Right lobe of liver (tissue), 6 donors: ENCODE results near the gene ITPK1. TPM values are rescaled to one million over a fixed set of nuclear protein-coding genes. Genes with fewer than 3 reads are reported as not detected.
A peak's percentile ranks its signal among the peaks of the same experiment; 100 is the strongest.

ENCODE experiments used
- ATAC-seq, 4 donors: fragments of 200-7000 bp; cut with Tn5 transposase; one replicate each; pipeline ENCODE4 v1.9.1; 2020; ENCODE audit warnings: mild to moderate bottlenecking in 4 of 4, moderate library complexity in 4 of 4
- DNase-seq, 3 donors: peaks; one replicate each; pipeline ENCODE4 v3.0.0-alpha.2; 2020
- H3K27ac ChIP-seq, 3 donors: fragments of 200-600 bp; one replicate each; pipeline ENCODE4 v1.8.0; 2022
- H3K27me3 ChIP-seq, 2 donors: fragments of 200-600 bp; one replicate each; pipeline ENCODE4 v1.8.0; 2022
- H3K36me3 ChIP-seq, 4 donors: fragments of 200-600 bp; sonication (generic) in 1 of 4; one replicate each; pipeline versions ENCODE4 v1.5.1 to v1.8.0; 2017 to 2022; ENCODE audit warnings: control low read depth in 1 of 4
- H3K4me1 ChIP-seq, 4 donors: fragments of 200-600 bp; sonication (generic) in 1 of 4; one replicate each; pipeline versions ENCODE4 v1.5.1 to v1.8.0; 2017 to 2022; ENCODE audit warnings: control low read depth in 1 of 4
- H3K4me3 ChIP-seq, 3 donors: fragments of 200-600 bp; one replicate each; pipeline ENCODE4 v1.8.0; 2022
- H3K9me3 ChIP-seq, 4 donors: fragments of 200-600 bp; sonication (generic) in 1 of 4; one replicate each; pipeline versions ENCODE4 v1.5.1 to v1.8.0; 2017 to 2022; ENCODE audit warnings: control low read depth in 1 of 4
- POLR2A ChIP-seq: fragments of 450-650 bp; IDR thresholded peaks from one replicate; pipeline ENCODE4 v1.6.1; 2017; ENCODE audit warnings: antibody characterized with exemption, mild to moderate bottlenecking
- WGBS: methylation state at CpG from one replicate; pipeline ENCODE4 v1.1.6; 2018; ENCODE audit warnings: low coverage, low lambda C conversion rate; ENCODE audit not compliant: insufficient coverage; ENCODE audit errors: missing lambda C conversion rate; 5-methylcytosine and 5-hydroxymethylcytosine counted together
- intact Hi-C, 2 donors: fragments of 100-400 bp; cut with DNase I; formaldehyde crosslinking; loops; one replicate each; pipeline versions ENCODE4 v1.11.2 to v1.14.1; 2022
- total RNA-seq, 6 experiments: library from RNA; depleted of rRNA in 2 of 6; stranded (reverse); fragments of >200 nt in 2 of 6; fragmentation: NEBNext Ultra II Directional in 3 of 6; extraction: Animal tissue kit (Norgen Biotek cat#: 25700) in 3 of 6; gene quantifications; one replicate each; pipeline versions ENCODE4 v1.1.0 to v1.2.4, GENCODE V29; 2016 to 2023
- TF ChIP-seq, protein P1 (sequence below), 4 donors: fragments of 200-600 bp in 3 of 4; fragments of 450-650 bp in 1 of 4; IDR thresholded peaks; one replicate each; pipeline versions ENCODE4 v1.5.1 to v1.8.0; 2016 to 2022; ENCODE audit warnings: antibody characterized with exemption in 4 of 4, mild to moderate bottlenecking in 2 of 4
- donor health status: DM: no; HTN: yes; CAD: no.
- donor health status: DM: no; HTN: no; CAD: no.
- donor health status: DM: no; HTN: no; CAD: no.
- donor health status: DM: no; HTN: yes; CAD: no.
- donor health status: DM: no; HTN: yes; CAD: no.

ITPK1 gene
- total RNA-seq, 6 experiments from 2014 or later: 28.4 to 61.0 (median 40.0) TPM

DNA sequence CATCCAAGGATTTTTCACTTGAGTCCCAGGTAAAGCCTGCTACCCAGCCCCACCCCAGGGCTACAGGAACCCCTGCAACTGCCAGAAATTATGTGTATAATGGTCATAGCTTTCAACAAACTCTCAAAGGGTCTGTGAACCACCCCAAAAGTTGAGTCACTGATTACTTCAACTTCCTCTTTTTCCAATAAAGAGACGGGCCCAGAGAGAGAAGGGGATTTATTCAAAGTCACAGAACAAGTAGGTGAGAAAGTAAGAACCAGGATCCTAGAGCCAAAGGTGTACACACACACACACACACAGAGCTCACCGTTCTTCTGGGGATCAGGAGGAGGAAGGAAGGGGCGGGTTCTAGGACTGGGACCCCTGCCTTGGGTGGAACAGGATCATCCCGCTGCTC lies 4.8 kb upstream of the ITPK1 start:
- no peaks in the 10 kb centered on the region for H3K9me3 ChIP-seq
- no peak overlapping the region for H3K4me3 ChIP-seq
- no peak for TF ChIP-seq POLR2A
- TF ChIP-seq, protein P1, sequence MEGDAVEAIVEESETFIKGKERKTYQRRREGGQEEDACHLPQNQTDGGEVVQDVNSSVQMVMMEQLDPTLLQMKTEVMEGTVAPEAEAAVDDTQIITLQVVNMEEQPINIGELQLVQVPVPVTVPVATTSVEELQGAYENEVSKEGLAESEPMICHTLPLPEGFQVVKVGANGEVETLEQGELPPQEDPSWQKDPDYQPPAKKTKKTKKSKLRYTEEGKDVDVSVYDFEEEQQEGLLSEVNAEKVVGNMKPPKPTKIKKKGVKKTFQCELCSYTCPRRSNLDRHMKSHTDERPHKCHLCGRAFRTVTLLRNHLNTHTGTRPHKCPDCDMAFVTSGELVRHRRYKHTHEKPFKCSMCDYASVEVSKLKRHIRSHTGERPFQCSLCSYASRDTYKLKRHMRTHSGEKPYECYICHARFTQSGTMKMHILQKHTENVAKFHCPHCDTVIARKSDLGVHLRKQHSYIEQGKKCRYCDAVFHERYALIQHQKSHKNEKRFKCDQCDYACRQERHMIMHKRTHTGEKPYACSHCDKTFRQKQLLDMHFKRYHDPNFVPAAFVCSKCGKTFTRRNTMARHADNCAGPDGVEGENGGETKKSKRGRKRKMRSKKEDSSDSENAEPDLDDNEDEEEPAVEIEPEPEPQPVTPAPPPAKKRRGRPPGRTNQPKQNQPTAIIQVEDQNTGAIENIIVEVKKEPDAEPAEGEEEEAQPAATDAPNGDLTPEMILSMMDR (IDR thresholded peaks at IDR 0.05): no peak
- 33% methylated on average over 3 of the region's 4 CpGs for WGBS
- H3K36me3 ChIP-seq: no peaks in the 10 kb centered on the region
- peaks cover 0 to 17% (median 0%) of the 10 kb centered on the region in 4 donors for H3K4me1 ChIP-seq
- DNase-seq (no peak), ATAC-seq (no peak)
- H3K27ac ChIP-seq: no peak overlapping the region
- intact Hi-C loops: no loop called here
- no peaks in the 10 kb centered on the region for H3K27me3 ChIP-seq

DNA sequence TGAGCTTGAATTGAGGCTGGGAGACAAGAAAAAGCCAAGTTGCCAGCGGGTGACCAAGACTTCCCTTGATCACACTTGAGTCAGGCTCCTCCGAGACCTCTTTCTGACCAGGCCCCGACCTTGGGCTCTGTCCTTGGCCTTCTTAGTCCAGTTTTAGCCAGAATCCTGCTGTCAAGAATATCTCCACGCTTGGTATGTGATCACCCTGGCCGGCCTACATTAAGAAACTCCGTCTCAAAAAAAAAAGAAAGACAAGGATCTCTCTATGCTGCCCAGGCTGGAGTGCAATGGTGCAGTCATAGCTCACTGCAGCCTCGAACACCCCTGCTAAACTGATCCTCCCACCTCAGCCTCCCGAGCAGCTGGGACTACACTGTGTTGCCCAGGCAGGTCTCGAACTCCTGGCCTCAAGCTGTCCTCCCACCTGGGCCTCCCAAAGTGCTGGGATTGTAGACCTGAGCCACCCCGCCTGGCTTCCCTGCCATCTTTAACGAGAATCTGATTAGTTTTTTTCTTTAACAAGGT lies 1.0 kb upstream of the ITPK1 start:
- peaks cover 0 to 29% (median 7%) of the 10 kb centered on the region in 4 donors for H3K4me1 ChIP-seq
- no peaks in the 10 kb centered on the region for H3K36me3 ChIP-seq
- DNase-seq (no peak), ATAC-seq (no peak)
- H3K27ac ChIP-seq: peak overlapping the region; percentile 95 to 97 (median 95)
- intact Hi-C loops: no loop called here
- 89% methylated on average over 4 of the region's 11 CpGs for WGBS
- H3K27me3 ChIP-seq: no peaks in the 10 kb centered on the region
- TF ChIP-seq POLR2A: no peak
- TF ChIP-seq, protein P1 (IDR thresholded peaks at IDR 0.05): no peak
- no peaks in the 10 kb centered on the region for H3K9me3 ChIP-seq
- peak overlapping the region in 2 of 3 donors; percentile 59 to 82 for H3K4me3 ChIP-seq

DNA sequence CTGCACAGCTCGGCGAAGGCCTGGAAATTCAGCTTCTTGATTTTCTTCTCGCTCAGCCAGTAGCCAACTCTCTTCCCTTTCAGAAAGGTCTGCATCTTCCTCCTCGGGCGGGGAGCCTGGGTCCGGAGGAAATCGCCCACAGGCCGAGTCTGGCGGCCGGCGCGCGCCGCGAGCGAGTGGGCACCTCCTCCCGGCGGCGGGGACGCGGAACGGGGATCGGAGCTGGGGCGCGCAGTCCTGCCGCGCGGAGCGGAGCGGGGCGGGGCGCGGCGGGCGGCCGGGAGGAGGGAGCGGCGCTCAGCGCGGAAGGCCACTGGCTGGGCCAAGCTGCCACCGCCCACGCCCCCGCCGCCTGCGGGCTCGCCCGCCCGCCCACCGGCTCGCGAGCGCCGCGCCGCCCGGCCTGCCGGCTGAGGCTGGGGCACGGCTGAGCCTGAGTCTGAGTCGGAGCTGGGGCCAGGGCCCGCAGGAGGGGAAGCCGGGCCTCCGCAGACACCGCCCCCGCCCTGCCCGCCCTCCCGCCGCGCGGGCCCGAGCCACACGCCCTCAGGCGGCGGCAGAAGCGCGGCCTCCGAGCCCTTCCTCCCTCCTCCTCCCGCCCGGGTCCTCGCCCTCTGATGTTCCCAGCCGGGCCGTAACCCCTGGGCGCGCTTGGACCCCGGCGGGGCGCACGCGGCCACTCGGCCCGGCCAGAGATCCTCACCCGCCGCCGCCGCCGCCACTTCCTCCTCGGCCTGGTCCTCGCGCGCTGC lies 480 bp downstream of the ITPK1 start:
- H3K4me3 ChIP-seq: peak overlapping the region; percentile 58 to 92 (median 82)
- peaks cover 0 to 29% (median 7%) of the 10 kb centered on the region in 4 donors for H3K4me1 ChIP-seq
- DNase-seq (peak; percentile 93 to 95 (median 95)), ATAC-seq (peak; percentile 77 to 89 (median 83))
- intact Hi-C loops: no loop called here
- H3K9me3 ChIP-seq: no peaks in the 10 kb centered on the region
- no peaks in the 10 kb centered on the region for H3K27me3 ChIP-seq
- H3K36me3 ChIP-seq: no peaks in the 10 kb centered on the region
- 0% methylated on average over 7 of the region's 99 CpGs for WGBS
- peak; percentile 83 for TF ChIP-seq POLR2A
- TF ChIP-seq, protein P1 (IDR thresholded peaks at IDR 0.05): peak in 1 of 4 donors; percentile 20
- peak overlapping the region; percentile 95 to 97 (median 95) for H3K27ac ChIP-seq

DNA sequence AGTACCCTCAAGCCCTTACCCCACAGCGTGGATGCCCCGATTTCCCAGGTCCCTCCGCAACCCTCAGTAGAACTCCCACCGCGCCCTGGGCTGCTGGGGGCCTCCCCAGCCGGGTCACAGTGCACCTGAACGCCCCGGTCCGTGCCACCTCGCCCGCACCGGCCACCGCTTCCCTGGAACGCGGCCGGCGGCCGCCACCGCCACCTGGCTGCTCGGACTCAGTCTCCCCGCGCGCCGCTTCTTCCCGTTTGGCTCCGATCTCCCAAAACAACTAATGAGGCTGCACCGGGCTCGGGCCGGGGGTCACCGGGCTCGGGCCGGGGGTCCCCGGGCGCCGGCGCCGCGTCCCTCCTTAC lies 1.0 kb downstream of the ITPK1 start:
- Histone ChIP-seq H3K27me3 (no peaks in the 10 kb centered on the region), H3K4me3 (peak overlapping the region; percentile 58 to 92 (median 82)), H3K4me1 (peaks cover 0 to 29% (median 7%) of the 10 kb centered on the region in 4 donors), H3K9me3 (no peaks in the 10 kb centered on the region), H3K27ac (peak overlapping the region; percentile 77 to 97 (median 85)), H3K36me3 (no peaks in the 10 kb centered on the region)
- ATAC-seq (peak; percentile 5 to 16 (median 8)), DNase-seq (peak; percentile 58 to 74 (median 67))
- intact Hi-C loops: no loop called here
- 1% methylated on average over 33 of the region's 38 CpGs for whole genome bisulfite sequencing
- TF ChIP-seq, protein P1 (IDR thresholded peaks at IDR 0.05): no peak
- TF ChIP-seq POLR2A: no peak
